HEK293 (cell line): ENCODE results near the gene APBB2.

ENCODE experiments used
- SP2 ChIP-seq: fragments of 450-650 bp; formaldehyde crosslinking; IDR thresholded peaks from 2 replicates; pipeline ENCODE4 v1.5.1; 2016; ENCODE audit warnings: missing biosample characterization, missing genetic modification characterization
- ZBTB48 ChIP-seq: fragments of 450-650 bp; formaldehyde crosslinking; IDR thresholded peaks from 2 replicates; pipeline ENCODE4 v1.5.1; 2016; ENCODE audit warnings: missing biosample characterization, missing genetic modification characterization
- ZNF2 ChIP-seq: fragments of 450-650 bp; formaldehyde crosslinking; IDR thresholded peaks from 2 replicates; pipeline ENCODE4 v1.5.1; 2016; ENCODE audit warnings: missing biosample characterization, missing genetic modification characterization
- ZNF292 ChIP-seq: fragments of 450-650 bp; formaldehyde crosslinking; IDR thresholded peaks from 2 replicates; pipeline ENCODE4 v1.5.1; 2016; ENCODE audit warnings: low read depth, missing biosample characterization, missing genetic modification characterization, borderline replicate concordance
- ZNF311 ChIP-seq: fragments of 450-650 bp; formaldehyde crosslinking; IDR thresholded peaks from 2 replicates; pipeline ENCODE4 v1.5.1; 2017; ENCODE audit warnings: missing biosample characterization, missing genetic modification characterization, borderline replicate concordance
- ZNF510 ChIP-seq: fragments of 450-650 bp; formaldehyde crosslinking; IDR thresholded peaks from 2 replicates; pipeline ENCODE4 v1.5.1; 2018; ENCODE audit warnings: mild to moderate bottlenecking, missing genetic modification characterization, missing biosample characterization; ENCODE audit not compliant: insufficient replicate concordance
- ZNF658 ChIP-seq: fragments of 450-650 bp; formaldehyde crosslinking; IDR thresholded peaks from 2 replicates; pipeline ENCODE4; 2016; ENCODE audit warnings: missing biosample characterization, missing genetic modification characterization
- ZSCAN30 ChIP-seq: fragments of 450-650 bp; IDR thresholded peaks from 2 replicates; pipeline ENCODE4 v1.5.1; 2018; ENCODE audit warnings: missing biosample characterization, mild to moderate bottlenecking, missing genetic modification characterization, moderate library complexity
- TF ChIP-seq, protein P1 (sequence below): fragments of 450-650 bp; formaldehyde crosslinking; IDR thresholded peaks from 2 replicates; pipeline ENCODE4 v1.5.1; 2016; ENCODE audit warnings: missing biosample characterization, missing genetic modification characterization
- TF ChIP-seq, protein P2 (sequence below): fragments of 450-650 bp; formaldehyde crosslinking; IDR thresholded peaks from 2 replicates; pipeline ENCODE4 v1.5.1; 2016; ENCODE audit warnings: missing biosample characterization, missing genetic modification characterization
- TF ChIP-seq, protein P3 (sequence below): fragments of 450-650 bp; formaldehyde crosslinking; IDR thresholded peaks from 2 replicates; pipeline ENCODE4 v1.5.1; 2016; ENCODE audit warnings: missing biosample characterization, missing genetic modification characterization
- TF ChIP-seq, protein P4 (sequence below): fragments of 450-650 bp; formaldehyde crosslinking; IDR thresholded peaks from 2 replicates; pipeline ENCODE4 v1.5.1; 2016; ENCODE audit warnings: missing biosample characterization, missing genetic modification characterization

DNA sequence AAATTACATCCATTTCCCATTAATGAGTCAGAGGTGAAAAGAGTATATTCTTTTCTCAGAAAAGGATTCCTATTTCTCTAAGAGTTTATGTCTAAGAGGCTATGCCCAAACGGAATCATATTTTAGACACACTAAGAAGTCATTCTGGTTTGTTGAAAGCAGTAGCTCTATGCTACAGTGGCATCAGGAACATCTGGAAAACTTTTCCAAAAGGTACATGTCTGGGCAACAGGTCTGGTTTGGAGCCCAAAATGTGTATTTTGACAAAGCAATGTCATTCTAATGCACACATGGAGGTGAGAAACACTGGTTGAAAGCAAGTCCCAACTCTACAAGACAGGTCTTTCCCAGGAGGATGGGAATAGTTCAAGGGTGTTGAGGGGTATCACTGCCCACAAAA is 56.1 kb downstream of the APBB2 start:
- TF ChIP-seq ZSCAN30 (tag by site-specific recombination) (no peak), SP2 (tag by site-specific recombination) (no peak), ZBTB48 (tag by site-specific recombination) (no peak), ZNF510 (tag by site-specific recombination) (no peak), ZNF292 (tag by site-specific recombination) (no peak), ZNF2 (tag by site-specific recombination) (no peak), ZNF658 (tag by site-specific recombination) (no peak), ZNF311 (tag by site-specific recombination) (no peak)
- TF ChIP-seq, protein P1, sequence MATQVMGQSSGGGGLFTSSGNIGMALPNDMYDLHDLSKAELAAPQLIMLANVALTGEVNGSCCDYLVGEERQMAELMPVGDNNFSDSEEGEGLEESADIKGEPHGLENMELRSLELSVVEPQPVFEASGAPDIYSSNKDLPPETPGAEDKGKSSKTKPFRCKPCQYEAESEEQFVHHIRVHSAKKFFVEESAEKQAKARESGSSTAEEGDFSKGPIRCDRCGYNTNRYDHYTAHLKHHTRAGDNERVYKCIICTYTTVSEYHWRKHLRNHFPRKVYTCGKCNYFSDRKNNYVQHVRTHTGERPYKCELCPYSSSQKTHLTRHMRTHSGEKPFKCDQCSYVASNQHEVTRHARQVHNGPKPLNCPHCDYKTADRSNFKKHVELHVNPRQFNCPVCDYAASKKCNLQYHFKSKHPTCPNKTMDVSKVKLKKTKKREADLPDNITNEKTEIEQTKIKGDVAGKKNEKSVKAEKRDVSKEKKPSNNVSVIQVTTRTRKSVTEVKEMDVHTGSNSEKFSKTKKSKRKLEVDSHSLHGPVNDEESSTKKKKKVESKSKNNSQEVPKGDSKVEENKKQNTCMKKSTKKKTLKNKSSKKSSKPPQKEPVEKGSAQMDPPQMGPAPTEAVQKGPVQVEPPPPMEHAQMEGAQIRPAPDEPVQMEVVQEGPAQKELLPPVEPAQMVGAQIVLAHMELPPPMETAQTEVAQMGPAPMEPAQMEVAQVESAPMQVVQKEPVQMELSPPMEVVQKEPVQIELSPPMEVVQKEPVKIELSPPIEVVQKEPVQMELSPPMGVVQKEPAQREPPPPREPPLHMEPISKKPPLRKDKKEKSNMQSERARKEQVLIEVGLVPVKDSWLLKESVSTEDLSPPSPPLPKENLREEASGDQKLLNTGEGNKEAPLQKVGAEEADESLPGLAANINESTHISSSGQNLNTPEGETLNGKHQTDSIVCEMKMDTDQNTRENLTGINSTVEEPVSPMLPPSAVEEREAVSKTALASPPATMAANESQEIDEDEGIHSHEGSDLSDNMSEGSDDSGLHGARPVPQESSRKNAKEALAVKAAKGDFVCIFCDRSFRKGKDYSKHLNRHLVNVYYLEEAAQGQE (tag by site-specific recombination) = no peak
- TF ChIP-seq, protein P2, sequence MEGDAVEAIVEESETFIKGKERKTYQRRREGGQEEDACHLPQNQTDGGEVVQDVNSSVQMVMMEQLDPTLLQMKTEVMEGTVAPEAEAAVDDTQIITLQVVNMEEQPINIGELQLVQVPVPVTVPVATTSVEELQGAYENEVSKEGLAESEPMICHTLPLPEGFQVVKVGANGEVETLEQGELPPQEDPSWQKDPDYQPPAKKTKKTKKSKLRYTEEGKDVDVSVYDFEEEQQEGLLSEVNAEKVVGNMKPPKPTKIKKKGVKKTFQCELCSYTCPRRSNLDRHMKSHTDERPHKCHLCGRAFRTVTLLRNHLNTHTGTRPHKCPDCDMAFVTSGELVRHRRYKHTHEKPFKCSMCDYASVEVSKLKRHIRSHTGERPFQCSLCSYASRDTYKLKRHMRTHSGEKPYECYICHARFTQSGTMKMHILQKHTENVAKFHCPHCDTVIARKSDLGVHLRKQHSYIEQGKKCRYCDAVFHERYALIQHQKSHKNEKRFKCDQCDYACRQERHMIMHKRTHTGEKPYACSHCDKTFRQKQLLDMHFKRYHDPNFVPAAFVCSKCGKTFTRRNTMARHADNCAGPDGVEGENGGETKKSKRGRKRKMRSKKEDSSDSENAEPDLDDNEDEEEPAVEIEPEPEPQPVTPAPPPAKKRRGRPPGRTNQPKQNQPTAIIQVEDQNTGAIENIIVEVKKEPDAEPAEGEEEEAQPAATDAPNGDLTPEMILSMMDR = no peak
- TF ChIP-seq, protein P3, sequence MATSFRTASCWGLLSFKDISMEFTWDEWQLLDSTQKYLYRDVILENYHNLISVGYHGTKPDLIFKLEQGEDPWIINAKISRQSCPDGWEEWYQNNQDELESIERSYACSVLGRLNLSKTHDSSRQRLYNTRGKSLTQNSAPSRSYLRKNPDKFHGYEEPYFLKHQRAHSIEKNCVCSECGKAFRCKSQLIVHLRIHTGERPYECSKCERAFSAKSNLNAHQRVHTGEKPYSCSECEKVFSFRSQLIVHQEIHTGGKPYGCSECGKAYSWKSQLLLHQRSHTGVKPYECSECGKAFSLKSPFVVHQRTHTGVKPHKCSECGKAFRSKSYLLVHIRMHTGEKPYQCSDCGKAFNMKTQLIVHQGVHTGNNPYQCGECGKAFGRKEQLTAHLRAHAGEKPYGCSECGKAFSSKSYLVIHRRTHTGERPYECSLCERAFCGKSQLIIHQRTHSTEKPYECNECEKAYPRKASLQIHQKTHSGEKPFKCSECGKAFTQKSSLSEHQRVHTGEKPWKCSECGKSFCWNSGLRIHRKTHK = no peak
- TF ChIP-seq, protein P4, sequence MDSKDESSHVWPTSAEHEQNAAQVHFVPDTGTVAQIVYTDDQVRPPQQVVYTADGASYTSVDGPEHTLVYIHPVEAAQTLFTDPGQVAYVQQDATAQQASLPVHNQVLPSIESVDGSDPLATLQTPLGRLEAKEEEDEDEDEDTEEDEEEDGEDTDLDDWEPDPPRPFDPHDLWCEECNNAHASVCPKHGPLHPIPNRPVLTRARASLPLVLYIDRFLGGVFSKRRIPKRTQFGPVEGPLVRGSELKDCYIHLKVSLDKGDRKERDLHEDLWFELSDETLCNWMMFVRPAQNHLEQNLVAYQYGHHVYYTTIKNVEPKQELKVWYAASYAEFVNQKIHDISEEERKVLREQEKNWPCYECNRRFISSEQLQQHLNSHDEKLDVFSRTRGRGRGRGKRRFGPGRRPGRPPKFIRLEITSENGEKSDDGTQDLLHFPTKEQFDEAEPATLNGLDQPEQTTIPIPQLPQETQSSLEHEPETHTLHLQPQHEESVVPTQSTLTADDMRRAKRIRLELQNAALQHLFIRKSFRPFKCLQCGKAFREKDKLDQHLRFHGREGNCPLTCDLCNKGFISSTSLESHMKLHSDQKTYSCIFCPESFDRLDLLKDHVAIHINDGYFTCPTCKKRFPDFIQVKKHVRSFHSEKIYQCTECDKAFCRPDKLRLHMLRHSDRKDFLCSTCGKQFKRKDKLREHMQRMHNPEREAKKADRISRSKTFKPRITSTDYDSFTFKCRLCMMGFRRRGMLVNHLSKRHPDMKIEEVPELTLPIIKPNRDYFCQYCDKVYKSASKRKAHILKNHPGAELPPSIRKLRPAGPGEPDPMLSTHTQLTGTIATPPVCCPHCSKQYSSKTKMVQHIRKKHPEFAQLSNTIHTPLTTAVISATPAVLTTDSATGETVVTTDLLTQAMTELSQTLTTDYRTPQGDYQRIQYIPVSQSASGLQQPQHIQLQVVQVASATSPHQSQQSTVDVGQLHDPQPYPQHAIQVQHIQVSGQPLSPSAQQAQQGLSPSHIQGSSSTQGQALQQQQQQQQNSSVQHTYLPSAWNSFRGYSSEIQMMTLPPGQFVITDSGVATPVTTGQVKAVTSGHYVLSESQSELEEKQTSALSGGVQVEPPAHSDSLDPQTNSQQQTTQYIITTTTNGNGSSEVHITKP (tag by site-specific recombination) = no peak
